ENCODE measurements around the gene CPLX3.

The CPLX3 gene, protein sequence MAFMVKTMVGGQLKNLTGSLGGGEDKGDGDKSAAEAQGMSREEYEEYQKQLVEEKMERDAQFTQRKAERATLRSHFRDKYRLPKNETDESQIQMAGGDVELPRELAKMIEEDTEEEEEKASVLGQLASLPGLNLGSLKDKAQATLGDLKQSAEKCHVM

DNA sequence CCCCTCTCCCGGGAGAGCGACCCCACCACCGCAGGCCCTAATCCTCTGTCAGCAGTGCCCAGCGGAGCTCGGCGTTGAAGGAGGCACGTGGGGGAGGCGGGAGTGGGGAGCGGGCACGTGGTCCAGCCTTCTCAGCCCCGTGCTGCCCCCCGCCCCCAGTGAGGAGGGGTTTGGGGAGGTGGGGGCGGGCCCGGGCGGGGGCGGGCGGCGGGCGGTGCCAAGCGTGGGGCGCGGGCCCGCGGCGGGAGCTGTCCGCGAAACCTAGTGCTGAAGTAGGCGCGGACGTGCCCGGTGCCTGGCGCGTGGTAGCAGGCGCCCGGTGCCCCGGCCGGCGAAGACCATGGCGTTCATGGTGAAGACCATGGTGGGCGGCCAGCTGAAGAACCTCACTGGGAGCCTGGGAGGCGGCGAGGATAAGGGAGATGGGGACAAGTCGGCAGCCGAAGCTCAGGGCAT, at the start of gene CPLX3:
TSS of gene CPLX3 (plus strand) at position 264 of the 456 bp plus-strand sequence. CDS start at position 341, 77 bp downstream.
- peak; percentile 49 for DNase-seq (ENCODE audit: low read depth)
- TF ChIP-seq, protein P1, sequence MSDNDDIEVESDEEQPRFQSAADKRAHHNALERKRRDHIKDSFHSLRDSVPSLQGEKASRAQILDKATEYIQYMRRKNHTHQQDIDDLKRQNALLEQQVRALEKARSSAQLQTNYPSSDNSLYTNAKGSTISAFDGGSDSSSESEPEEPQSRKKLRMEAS (IDR thresholded peaks at IDR 0.05; ENCODE audit: low read depth, low read length) = 0 out of 2 replicates have a peak, but pooled peaks have one; percentile 12
- no peak for TF ChIP-seq MYC (IDR thresholded peaks at IDR 0.05; ENCODE audit: low read depth, low read length)
- H3K4me3 ChIP-seq (ENCODE audit: low read depth, low read length) = no peak within 1 kb of the TSS

DNA sequence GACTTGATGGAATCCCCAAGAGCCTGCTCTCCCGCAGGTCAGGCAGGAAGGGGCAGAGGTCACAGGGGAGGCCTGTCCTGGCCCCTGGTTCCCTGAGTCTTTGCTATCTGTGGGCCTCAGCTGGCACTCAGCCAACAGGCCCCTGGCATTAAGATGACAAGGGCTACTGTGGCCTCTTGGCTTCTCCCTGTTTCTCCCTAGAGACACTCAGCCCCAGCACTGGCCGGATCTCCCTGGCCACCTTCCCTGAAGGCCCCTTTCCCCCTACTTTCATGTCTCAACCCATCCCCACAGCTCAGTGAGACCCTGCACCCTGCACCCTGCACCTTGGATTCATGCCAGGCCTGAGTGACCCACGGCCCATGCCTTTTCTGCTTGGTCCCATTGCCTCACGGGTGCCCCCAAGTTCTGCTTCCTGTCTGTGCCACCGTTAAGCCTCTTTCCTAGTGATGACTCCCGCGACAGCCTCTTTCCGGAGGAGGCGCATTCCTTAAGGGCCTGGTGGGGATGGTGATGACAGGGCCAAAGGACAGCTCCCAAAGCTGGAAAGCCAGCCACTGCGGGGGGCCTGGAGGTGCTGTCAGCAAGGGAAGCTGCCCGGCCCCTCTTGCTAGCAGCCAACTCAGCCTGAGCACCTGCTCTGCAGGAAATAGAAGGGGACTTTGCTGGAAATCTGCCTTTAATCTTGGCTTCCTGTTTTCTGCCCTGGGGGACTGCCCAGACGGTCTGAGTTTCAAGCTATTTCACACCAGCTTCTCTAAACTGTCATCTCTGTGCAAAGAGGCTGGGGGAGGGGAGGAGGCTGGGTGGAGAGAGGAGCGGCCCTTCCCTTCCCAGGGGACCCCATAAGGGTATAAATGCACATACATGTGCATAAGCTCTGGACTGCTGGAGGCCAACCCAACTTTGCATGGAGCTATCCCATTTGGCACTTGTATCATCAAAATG, 49.3 kb upstream of the CPLX3 start:
- TF ChIP-seq MYC (IDR thresholded peaks at IDR 0.05; ENCODE audit: low read depth, low read length) (0 out of 2 replicates have a peak, but pooled peaks have one; percentile 48), POLR2A (IDR thresholded peaks at IDR 0.05; ENCODE audit: extremely low read depth, insufficient read length) (no peak)
- TF ChIP-seq, protein P1 (IDR thresholded peaks at IDR 0.05; ENCODE audit: low read depth, low read length) = peak; percentile 40
- peak; percentile 96 for DNase-seq (ENCODE audit: low read depth)
- H3K4me3 ChIP-seq (ENCODE audit: low read depth, low read length) = peak overlapping the region; percentile 18

DNA sequence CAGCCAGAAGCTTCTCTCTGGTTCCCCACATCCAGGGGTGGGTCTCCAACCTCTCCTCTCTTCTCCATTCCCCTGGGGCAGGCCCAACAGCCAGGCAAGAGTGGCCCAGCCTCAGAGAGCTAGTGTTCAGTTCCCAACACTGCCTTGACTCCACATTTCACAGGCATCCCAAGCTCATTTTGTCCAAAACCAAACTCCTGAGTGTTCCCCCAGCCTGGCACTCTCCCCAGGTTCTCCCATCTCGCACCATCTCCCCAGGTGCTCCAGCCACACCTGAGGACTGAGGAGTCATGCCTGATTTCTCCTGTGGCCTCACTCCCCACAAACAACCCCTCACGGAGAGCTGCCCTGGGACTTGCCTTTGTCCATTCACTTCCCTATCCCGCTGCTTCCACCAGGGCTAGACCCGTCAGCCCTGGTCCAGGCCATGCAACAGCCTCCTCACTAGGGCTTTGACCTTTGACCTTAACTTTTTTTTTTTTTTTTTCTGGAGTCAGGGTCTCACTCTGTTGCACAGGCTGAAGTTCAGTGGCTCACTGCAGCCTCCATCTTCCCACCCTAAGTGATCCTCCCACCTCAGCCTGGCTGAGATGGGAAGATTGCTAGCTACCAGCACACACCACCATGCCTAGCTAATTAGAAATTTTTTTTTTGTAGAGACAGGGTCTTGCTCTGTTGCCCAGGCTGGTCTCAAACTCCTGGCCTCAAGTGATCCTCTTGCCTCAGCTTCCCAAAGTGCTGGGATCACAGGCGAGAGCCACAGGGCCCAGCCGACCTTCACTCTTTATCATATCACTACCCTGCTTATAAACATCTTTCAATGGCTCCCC, 48.4 kb upstream of the CPLX3 start:
- H3K4me3 ChIP-seq (ENCODE audit: low read depth, low read length) = peak overlapping the region; percentile 9
- peak; percentile 52 for DNase-seq (ENCODE audit: low read depth)
- TF ChIP-seq MYC (IDR thresholded peaks at IDR 0.05; ENCODE audit: low read depth, low read length) (no peak), POLR2A (IDR thresholded peaks at IDR 0.05; ENCODE audit: extremely low read depth, insufficient read length) (no peak)
- TF ChIP-seq, protein P2, sequence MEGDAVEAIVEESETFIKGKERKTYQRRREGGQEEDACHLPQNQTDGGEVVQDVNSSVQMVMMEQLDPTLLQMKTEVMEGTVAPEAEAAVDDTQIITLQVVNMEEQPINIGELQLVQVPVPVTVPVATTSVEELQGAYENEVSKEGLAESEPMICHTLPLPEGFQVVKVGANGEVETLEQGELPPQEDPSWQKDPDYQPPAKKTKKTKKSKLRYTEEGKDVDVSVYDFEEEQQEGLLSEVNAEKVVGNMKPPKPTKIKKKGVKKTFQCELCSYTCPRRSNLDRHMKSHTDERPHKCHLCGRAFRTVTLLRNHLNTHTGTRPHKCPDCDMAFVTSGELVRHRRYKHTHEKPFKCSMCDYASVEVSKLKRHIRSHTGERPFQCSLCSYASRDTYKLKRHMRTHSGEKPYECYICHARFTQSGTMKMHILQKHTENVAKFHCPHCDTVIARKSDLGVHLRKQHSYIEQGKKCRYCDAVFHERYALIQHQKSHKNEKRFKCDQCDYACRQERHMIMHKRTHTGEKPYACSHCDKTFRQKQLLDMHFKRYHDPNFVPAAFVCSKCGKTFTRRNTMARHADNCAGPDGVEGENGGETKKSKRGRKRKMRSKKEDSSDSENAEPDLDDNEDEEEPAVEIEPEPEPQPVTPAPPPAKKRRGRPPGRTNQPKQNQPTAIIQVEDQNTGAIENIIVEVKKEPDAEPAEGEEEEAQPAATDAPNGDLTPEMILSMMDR (IDR thresholded peaks at IDR 0.05; ENCODE audit: low read depth, low read length) = no peak
- TF ChIP-seq, protein P1 (IDR thresholded peaks at IDR 0.05; ENCODE audit: low read depth, low read length) = no peak

DNA sequence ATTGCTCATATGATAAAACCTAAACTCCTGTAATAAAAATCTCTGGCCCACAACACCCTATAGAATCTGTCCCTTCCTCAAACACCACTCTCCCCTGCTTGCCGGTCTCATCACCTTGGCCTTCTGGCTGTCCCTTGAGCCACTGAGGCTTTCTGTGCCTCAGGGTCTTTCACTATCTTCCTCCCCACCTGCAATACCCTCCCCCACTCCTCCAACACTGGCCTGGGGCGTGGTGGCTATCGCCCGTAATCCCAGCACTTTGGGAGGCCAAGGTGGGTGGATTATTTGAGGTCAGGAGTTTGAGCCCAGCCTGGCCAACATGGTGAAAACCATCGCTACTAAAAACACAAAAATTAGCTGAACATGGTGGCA, 47.8 kb upstream of the CPLX3 start:
- no peak for DNase-seq (ENCODE audit: low read depth)
- TF ChIP-seq, protein P2 (IDR thresholded peaks at IDR 0.05; ENCODE audit: low read depth, low read length) = no peak
- TF ChIP-seq, protein P1 (IDR thresholded peaks at IDR 0.05; ENCODE audit: low read depth, low read length) = no peak
- TF ChIP-seq MYC (IDR thresholded peaks at IDR 0.05; ENCODE audit: low read depth, low read length) (no peak), POLR2A (IDR thresholded peaks at IDR 0.05; ENCODE audit: extremely low read depth, insufficient read length) (no peak)
- H3K4me3 ChIP-seq (ENCODE audit: low read depth, low read length) = no peak overlapping the region

DNA sequence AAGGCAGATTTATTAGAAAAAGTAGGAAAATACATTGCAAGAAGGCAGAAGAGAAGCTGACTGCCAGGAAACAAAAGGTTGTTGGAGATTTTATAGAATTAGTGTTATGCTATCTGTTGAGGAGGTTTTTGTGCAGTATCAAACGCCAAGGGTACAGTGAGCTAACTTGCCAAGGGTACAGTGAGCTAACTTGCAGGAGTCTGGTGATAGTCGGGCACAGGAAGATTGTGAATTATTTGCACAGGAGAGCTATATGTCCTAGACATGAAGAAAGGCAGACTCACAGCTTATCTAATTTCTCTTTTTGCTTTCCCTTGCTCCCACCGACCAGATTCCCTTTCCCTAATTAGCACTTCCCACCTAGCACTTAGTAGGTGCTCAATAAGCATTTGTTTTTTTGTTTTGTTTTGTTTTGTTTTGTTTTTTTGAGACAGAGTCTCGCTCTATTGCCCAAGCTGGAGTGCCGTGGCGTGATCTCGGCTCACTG, 47.2 kb upstream of the CPLX3 start:
- DNase-seq (ENCODE audit: low read depth) = no peak
- no peak overlapping the region for H3K4me3 ChIP-seq (ENCODE audit: low read depth, low read length)

More for the DNA sequence above, 47.2 kb upstream of the CPLX3 start:
- TF ChIP-seq, protein P2 (IDR thresholded peaks at IDR 0.05; ENCODE audit: low read depth, low read length) = no peak
- TF ChIP-seq MYC (IDR thresholded peaks at IDR 0.05; ENCODE audit: low read depth, low read length) = no peak
- TF ChIP-seq, protein P1 (IDR thresholded peaks at IDR 0.05; ENCODE audit: low read depth, low read length) = no peak
- TF ChIP-seq POLR2A (IDR thresholded peaks at IDR 0.05; ENCODE audit: extremely low read depth, insufficient read length) = no peak

All from NB4 (cell line).